Measurements from ENCODE around the gene DEPDC1B.
"Not testable (repeated sequence)": the region's sequence is repeated elsewhere in the genome, so short reads cannot be mapped to it uniquely, and the experiment has no call there.

The DEPDC1B gene

DNA sequence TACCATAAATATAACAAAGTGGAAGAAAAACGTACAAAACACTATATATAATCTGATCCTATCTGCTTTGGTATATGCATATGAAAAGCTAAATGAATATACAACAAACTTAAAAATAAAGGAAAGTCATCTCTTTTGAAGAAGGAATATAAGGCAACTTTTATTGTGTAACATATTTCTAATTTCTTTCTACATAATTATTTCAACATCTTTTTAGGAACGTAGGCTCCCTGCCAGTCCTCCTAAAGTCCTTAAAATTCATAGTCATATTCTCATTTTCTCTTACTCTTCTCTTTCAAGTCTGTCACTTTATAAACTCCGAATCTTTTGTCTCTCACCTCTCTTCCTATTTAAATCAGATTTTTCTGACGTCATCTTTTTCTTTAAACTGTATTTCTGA, 9.6 kb downstream of the DEPDC1B start:
- no peak for DNase-seq

DNA sequence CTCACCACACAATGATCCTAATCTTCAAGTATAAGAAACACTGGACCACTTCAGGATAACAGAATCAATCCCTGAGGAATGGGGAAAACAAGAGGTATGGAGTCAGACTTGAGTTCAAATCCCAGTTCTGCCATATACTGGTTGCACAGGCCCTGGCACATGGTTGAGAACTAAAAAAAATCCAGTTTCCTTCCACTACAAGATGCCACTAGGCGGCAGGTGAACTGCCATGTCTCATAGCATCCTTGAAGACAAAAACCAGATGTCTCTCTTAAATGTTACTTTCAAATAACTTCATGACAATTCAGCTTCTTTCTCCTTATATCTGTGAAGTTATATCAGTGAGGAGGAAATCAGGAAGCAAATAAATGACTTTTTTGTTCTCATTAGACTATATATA, 11.0 kb downstream of the DEPDC1B start:
- DNase-seq: no peak

GRCh38 chr5:60687927-60688720, 11.8 kb downstream of the DEPDC1B start:
- DNase-seq: no peak

DNA sequence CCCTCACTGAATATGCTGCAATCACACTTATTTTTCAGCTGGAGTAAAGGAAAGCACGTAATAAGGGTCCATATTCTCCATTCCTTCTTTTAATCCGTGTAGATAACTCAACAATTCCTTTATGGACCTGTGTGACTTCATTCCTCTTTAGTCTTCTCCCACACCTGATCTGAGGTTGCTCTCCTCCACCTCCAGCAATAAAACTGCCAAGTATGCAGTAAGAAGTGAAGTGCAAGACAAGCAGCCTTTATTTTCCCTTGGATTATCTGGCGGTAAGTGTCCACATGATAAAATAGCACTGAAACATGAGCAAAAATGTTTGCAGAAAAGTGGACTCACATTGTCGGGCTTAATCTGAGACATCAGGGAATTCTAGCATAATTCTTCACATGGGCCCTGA, 13.8 kb downstream of the DEPDC1B start:
- no peak for DNase-seq

DNA sequence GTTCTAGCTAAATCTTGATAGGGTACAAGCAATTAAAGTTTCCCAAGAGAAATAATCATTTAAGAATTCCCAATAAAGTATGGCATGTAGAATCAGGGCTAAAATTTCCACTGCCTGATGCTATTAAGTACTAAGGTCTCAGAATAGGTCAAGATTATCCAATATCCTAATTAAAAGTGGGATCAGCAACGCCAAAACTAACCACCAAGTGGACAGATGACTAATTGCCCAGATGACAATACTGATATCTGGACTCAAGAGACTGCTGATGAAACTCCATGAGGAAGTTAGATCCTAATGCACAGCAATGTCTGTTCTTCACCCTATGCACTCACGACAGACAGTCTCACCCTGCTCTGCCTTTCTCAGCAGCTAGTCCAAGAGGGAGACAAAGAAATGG, 14.3 kb downstream of the DEPDC1B start:
- no peak for DNase-seq

- no peak for DNase-seq
Measured at GRCh38 chr5:60685028-60685427, 14.9 kb downstream of the DEPDC1B start.

DNA sequence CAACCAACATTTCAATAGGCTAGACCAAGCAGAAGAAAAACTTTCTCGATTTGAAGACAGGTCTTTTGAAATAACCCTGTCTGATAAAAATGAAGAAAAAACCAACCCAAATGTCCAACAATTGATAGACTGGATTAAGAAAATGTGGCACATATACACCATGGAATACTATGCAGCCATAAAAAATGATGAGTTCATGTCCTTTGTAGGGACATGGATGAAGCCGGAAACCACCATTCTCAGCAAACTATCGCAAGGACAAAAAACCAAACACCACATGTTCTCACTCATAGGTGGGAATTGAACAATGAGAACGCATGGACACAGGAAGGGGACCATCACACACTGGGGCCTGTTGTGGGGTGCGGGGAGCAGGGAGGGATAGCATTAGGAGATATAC, 18.0 kb downstream of the DEPDC1B start:
- not testable (repeated sequence) for DNase-seq

DNA sequence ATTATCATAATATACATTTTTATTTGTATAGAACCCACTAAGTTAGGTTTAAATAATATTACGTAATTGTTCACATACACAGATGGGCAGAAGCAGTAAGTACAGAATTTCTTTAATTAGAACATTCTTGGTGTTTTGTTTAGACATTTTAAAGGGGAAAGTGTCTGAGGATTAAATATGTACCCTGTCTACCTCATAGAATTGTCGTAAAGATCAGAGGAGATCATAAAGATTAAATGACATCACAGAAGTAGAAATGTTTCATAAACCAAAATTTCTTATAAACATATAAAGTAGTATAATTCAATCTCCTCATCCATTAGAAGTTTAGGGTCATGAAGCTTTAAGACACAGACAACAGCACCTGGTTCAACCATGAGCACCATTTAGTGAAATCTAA, 20.1 kb downstream of the DEPDC1B start:
- no peak for DNase-seq

DNA sequence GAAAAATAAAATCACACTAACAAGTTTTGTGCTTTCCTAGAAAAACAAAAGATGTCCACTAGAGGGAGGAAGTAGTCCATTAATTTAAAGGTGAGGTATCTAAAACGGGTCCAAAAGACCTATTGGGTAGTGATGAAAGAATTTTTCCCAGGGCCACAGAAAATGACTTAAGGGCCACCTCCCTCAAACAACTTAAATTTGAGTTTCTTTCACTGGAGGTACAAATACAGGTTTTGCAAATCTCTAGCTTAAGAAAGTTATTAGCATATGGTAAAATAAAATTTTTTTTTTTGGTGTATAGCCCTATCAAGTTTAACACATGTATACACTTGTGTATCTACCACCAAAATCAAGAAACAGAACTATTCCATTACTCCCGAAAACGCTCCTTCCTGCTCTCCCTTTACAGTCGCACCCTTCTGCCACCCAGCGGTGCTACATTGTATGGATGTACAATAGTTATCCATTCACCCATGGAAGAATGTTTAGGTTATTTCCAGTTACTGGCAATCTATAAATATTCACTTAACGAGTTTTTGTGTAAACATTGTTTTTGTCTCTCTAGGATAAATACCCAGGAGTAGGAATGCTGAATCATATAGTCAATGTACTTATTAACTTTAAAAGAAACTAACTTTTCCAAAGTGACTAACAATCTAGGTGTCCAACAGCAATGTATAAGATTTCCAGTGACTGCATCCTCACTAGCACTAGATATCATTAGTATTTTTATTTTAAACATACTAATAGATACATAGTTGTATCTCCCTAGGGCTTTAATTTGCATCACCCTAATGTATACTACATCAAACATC, 21.9 kb downstream of the DEPDC1B start:
- DNase-seq: no peak

DNA sequence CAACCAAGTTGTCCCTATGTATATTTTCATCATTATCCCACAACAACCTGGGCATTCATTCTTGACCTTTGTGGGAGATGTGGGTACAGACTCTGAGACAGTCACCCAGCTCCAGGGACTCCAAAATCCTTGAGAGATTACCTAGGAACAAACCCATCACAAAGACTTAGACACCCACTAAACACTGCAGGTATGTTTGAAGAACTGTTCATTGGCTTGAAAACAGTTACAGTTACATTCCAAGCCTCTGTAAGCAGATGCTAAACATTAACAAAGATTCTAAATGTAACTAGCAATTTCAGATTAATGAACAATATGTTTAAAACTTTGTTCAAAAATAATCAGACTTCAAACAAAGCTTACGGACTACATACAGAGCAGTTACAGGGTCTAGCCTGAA, 24.7 kb downstream of the DEPDC1B start:
- DNase-seq: no peak

DNA sequence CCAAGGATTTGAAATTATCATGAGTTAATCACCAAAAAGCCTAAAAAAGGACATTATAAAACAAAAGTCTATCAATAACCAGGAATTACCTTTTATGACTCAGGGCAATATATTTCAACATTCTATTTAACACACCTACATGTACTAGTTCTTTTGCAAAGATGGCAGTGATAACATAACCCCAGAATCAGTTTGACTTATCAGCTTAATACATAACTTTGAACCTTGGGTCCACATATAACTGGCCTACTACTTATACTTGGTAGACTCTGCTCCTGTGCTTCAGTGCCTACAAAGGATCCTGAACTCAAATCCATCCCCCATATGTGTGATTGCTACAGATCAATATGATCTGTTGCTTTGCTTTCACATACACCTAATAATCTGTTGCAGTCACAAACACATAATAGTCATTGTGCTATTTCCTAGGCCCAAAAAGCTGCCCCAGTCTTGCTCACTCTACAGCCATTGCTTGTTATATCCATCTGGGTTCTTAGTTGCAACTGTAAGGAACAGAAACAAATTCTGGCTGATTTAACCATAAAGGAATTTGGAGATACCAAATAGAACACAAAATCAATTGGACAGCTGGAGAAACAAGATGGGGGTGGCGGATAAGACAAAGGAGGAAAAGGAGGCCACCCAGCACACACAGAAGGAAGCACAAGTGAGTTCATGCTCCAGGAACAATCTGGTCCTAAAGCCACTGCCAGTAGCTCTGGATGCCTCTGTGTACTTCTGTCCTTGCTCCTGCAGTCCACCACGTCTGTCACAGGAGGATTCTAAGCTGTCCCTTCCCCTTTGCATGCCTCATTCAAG, 25.5 kb downstream of the DEPDC1B start:
- DNase-seq: no peak

GRCh38 chr5:60673334-60673733, 26.6 kb downstream of the DEPDC1B start:
- no peak for DNase-seq

- DNase-seq: no peak
Measured at GRCh38 chr5:60672693-60673264, 27.2 kb downstream of the DEPDC1B start.

- no peak for DNase-seq
Measured at GRCh38 chr5:60671899-60672692, 27.9 kb downstream of the DEPDC1B start.

DNA sequence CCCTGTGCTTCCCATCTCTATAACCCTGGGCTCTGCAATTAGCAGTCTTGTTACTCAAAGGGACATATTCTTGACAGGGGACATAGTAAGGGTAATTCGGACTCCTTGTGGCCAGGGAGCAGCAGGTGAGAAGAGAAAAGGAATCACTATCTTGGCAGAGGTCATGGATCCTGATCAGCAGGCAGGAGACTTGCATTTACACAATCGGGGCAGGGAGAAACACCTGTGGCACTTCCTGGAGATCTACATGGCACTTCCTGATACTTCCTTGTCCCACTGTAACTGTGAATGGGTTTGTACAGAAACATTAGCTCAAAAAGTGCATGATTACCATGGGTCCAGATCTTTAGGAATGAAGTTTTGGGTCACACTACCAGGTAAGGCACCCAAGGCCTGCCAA, 29.2 kb downstream of the DEPDC1B start:
- no peak for DNase-seq

GRCh38 chr5:60668686-60669304, 31.2 kb downstream of the DEPDC1B start:
- no peak for DNase-seq

DNA sequence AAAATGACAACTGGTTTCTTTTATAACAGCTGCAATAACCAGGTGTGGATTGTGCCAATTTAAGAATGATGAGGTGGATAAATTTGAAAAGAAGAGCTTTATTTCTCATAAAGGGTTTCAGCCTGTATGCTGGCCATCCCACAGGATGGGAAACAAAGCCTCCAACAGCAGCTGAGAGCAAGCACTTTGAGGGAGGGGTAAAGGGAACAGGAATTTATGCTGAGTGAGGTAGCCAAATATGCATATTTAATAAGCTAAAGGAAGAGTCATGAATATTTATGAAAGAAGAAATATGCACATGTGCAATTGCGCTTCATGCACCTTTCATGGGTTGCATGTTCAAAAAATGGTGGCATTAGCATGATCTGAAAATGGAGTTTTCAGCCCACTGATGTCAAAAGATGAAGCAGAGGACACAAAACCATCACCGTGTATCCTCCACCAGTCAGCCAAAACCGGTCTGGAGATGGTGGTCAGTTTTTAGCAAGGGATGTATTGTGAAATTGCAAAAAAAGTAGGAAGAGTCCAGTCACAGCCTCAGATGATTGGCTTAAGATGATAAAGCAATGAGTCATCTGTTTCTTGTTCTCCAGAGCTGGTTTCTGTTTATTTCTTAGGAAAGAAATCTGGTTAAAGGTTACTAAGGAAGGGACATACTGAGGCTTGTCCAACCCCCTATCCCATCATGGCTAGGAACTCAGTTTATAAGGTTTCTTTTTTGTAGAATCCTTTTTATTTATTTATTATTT, 47.9 kb downstream of the DEPDC1B start:
- DNase-seq: no peak

- no peak for DNase-seq
Measured at GRCh38 chr5:60649288-60649917, 50.6 kb downstream of the DEPDC1B start.

DNA sequence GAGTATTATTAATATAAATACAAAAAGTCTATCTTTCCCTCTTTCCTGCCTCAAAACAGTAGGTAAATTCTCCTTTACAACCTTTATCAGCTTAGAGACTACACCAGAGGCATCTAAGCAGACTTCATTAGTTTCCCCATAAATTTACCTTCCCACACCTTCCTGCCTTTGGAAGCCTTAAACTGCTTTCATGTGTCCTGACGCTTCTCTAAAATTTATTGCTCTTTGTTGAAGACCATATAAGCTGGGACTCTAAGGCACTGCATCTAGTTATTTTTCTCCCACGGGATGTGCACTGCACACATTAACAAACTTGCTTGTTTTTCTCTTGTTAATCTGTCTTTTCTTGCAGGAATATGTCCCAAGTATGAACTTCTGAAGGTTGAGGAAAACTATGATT, 51.8 kb downstream of the DEPDC1B start:
- no peak for DNase-seq

- DNase-seq: no peak
Measured at GRCh38 chr5:60640901-60641300, 59.1 kb downstream of the DEPDC1B start.

- no peak for DNase-seq
Measured at GRCh38 chr5:60639544-60639943, 60.4 kb downstream of the DEPDC1B start.
